ENCODE data around the gene APRT.
A peak's percentile ranks its signal among the peaks of the same experiment; 100 is the strongest.
"Not testable (repeated sequence)": the region's sequence is repeated elsewhere in the genome, so short reads cannot be mapped to it uniquely, and the experiment has no call there.

APRT gene

GRCh38 chr16:88774544-88775393 is 37.0 kb downstream of the APRT start:
- DNase-seq (ENCODE audit: low read depth) = no peak
- H3K4me3 ChIP-seq (ENCODE audit: control insufficient read depth, low read depth, low read length) = no peak overlapping the region
- no peak for TF ChIP-seq CTCF (conservative IDR thresholded peaks at IDR 0.05; ENCODE audit: control insufficient read depth, insufficient read depth, low read depth, low read length)

GRCh38 chr16:88773812-88774291 is 37.9 kb downstream of the APRT start:
- DNase-seq (ENCODE audit: low read depth) = peak; percentile 79
- H3K4me3 ChIP-seq (ENCODE audit: control insufficient read depth, low read depth, low read length) = no peak overlapping the region
- TF ChIP-seq CTCF (conservative IDR thresholded peaks at IDR 0.05; ENCODE audit: control insufficient read depth, insufficient read depth, low read depth, low read length) = no peak

- TF ChIP-seq CTCF (conservative IDR thresholded peaks at IDR 0.05; ENCODE audit: control insufficient read depth, insufficient read depth, low read depth, low read length) = no peak
- no peak overlapping the region for H3K4me3 ChIP-seq (ENCODE audit: control insufficient read depth, low read depth, low read length)
- peak; percentile 93 for DNase-seq (ENCODE audit: low read depth)
Observed at GRCh38 chr16:88772871-88773811, 38.6 kb downstream of the APRT start.

GRCh38 chr16:88771781-88772180 is 39.9 kb downstream of the APRT start:
- DNase-seq (ENCODE audit: low read depth); H3K4me3 ChIP-seq (ENCODE audit: control insufficient read depth, low read depth, low read length): not testable (repeated sequence)

GRCh38 chr16:88771294-88771772 is 40.4 kb downstream of the APRT start:
- DNase-seq (ENCODE audit: low read depth) = no peak
- no peak overlapping the region for H3K4me3 ChIP-seq (ENCODE audit: control insufficient read depth, low read depth, low read length)
- no peak for TF ChIP-seq CTCF (conservative IDR thresholded peaks at IDR 0.05; ENCODE audit: control insufficient read depth, insufficient read depth, low read depth, low read length)

- H3K4me3 ChIP-seq (ENCODE audit: control insufficient read depth, low read depth, low read length) = no peak overlapping the region
- DNase-seq (ENCODE audit: low read depth) = peak; percentile 54
- no peak for TF ChIP-seq CTCF (conservative IDR thresholded peaks at IDR 0.05; ENCODE audit: control insufficient read depth, insufficient read depth, low read depth, low read length)
Observed at GRCh38 chr16:88770461-88771293, 41.1 kb downstream of the APRT start.

Measured in fibroblast of mammary gland (primary cell).